Left lung (tissue), 10 donors: ENCODE data around the gene TUBGCP3. TPM values are rescaled to one million over a fixed set of nuclear protein-coding genes. Genes with fewer than 3 reads are reported as not detected.

Source experiments
- ATAC-seq: fragments of 200-7000 bp; cut with Tn5 transposase; one replicate; pipeline ENCODE4 v1.9.1; 2020; ENCODE audit warnings: moderate library complexity
- DNase-seq, 4 donors: peaks; one replicate each; pipeline ENCODE4 v3.0.0-alpha.2; 2013 to 2020
- H3K27ac ChIP-seq, 2 donors: fragments of 200-600 bp; sonication (generic) in 1 of 2; one replicate each; pipeline versions ENCODE4 v1.5.0 to v1.8.0; 2020 to 2021
- H3K27me3 ChIP-seq, 2 donors: fragments of 200-600 bp; sonication (generic) in 1 of 2; one replicate each; pipeline versions ENCODE4 v1.5.0 to v1.8.0; 2020 to 2021
- H3K36me3 ChIP-seq, 2 donors: fragments of 200-600 bp; sonication (generic) in 1 of 2; one replicate each; pipeline versions ENCODE4 v1.5.0 to v1.8.0; 2020 to 2021
- H3K4me1 ChIP-seq, 2 donors: fragments of 200-600 bp; one replicate each; pipeline ENCODE4 v1.8.0; 2021
- H3K4me3 ChIP-seq, 2 donors: fragments of 200-600 bp; sonication (generic) in 1 of 2; one replicate each; pipeline versions ENCODE4 v1.5.0 to v1.8.0; 2020 to 2021; ENCODE audit warnings: mild to moderate bottlenecking in 1 of 2
- H3K9me3 ChIP-seq, 2 donors: fragments of 200-600 bp; sonication (generic) in 1 of 2; one replicate each; pipeline versions ENCODE4 v1.5.0 to v1.8.0; 2020 to 2021
- intact Hi-C, 2 donors: fragments of 100-400 bp; cut with DNase I; formaldehyde crosslinking; loops; one replicate each; pipeline versions ENCODE4 v1.11.2 to v1.14.2; 2022
- polyA plus RNA-seq, 6 donors: library from polyadenylated mRNA; unstranded; fragments of 120-200 nt; gene quantifications; one replicate each; pipeline ENCODE4 v1.2.1, GENCODE V29; 2013; ENCODE audit not compliant: insufficient read length in 6 of 6
- total RNA-seq, 2 donors: library from RNA; stranded (reverse); fragmentation: NEBNext Ultra II Directional; extraction: Animal tissue kit (Norgen Biotek cat#: 25700); gene quantifications; one replicate each; pipeline ENCODE4 v1.2.1, GENCODE V29; 2021
- TF ChIP-seq, protein P1 (sequence below), 2 donors: fragments of 200-600 bp; sonication (generic) in 1 of 2; IDR thresholded peaks; one replicate each; pipeline versions ENCODE4 v1.5.0 to v1.8.0; 2021; ENCODE audit warnings: antibody characterized with exemption in 2 of 2
- donor health status: DM: no; HTN: yes; CAD: no.
- donor health status: DM: no; HTN: no; CAD: no.

TUBGCP3 gene
- total and polyA plus RNA-seq, 8 donors: 26.8 to 42.7 (median 32.7) TPM

GRCh38 chr13:112583592-112584277 lies 4.2 kb downstream of the TUBGCP3 start:
- H3K27ac ChIP-seq: peak overlapping the region; percentile 55 to 90
- H3K36me3 ChIP-seq: no peaks in the 10 kb centered on the region
- H3K4me3 ChIP-seq: no peak overlapping the region
- no peaks in the 10 kb centered on the region for H3K9me3 ChIP-seq
- ATAC-seq (peak; percentile 10), DNase-seq (peak in 1 of 4 donors; percentile 74)
- H3K4me1 ChIP-seq: peaks cover 3 to 72% of the 10 kb centered on the region in 2 donors
- TF ChIP-seq, protein P1, sequence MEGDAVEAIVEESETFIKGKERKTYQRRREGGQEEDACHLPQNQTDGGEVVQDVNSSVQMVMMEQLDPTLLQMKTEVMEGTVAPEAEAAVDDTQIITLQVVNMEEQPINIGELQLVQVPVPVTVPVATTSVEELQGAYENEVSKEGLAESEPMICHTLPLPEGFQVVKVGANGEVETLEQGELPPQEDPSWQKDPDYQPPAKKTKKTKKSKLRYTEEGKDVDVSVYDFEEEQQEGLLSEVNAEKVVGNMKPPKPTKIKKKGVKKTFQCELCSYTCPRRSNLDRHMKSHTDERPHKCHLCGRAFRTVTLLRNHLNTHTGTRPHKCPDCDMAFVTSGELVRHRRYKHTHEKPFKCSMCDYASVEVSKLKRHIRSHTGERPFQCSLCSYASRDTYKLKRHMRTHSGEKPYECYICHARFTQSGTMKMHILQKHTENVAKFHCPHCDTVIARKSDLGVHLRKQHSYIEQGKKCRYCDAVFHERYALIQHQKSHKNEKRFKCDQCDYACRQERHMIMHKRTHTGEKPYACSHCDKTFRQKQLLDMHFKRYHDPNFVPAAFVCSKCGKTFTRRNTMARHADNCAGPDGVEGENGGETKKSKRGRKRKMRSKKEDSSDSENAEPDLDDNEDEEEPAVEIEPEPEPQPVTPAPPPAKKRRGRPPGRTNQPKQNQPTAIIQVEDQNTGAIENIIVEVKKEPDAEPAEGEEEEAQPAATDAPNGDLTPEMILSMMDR (IDR thresholded peaks at IDR 0.05): no peak
- H3K27me3 ChIP-seq: no peaks in the 10 kb centered on the region
- intact Hi-C loops: no loop called here

DNA sequence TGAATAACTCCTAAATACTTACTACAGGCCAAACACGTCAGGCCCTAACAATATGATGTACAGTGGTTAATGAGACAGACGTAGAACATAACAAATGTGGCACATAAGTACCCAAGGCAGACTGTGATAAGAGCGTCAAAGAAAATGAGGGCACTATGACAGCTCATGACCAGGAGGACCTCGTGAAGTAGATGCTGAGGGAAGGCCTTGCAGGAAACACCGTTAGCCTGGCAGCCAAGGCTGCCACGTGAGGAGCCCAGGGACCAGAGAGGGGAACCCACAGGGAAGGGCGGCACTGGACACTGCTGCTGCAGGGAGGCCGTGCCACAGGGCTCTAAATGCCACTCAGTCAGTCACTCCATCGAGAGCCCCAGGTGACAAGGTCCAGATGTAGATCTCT lies 5.7 kb downstream of the TUBGCP3 start:
- Histone ChIP-seq H3K27me3 (no peaks in the 10 kb centered on the region), H3K4me1 (peaks cover 0 to 66% of the 10 kb centered on the region in 2 donors), H3K36me3 (no peaks in the 10 kb centered on the region), H3K9me3 (no peaks in the 10 kb centered on the region), H3K4me3 (no peak overlapping the region), H3K27ac (peak overlapping the region in 1 of 2 donors; percentile 90)
- ATAC-seq (peak; percentile 8), DNase-seq (peak in 1 of 4 donors; percentile 52)
- intact Hi-C loops: no loop called here
- TF ChIP-seq, protein P1 (IDR thresholded peaks at IDR 0.05): no peak

- ATAC-seq (no peak), DNase-seq (no peak)
- Histone ChIP-seq H3K36me3 (no peaks in the 10 kb centered on the region), H3K27ac (no peak overlapping the region), H3K27me3 (no peaks in the 10 kb centered on the region), H3K4me3 (no peak overlapping the region), H3K9me3 (no peaks in the 10 kb centered on the region), H3K4me1 (peaks cover 0 to 60% of the 10 kb centered on the region in 2 donors)
- TF ChIP-seq, protein P1 (IDR thresholded peaks at IDR 0.05): no peak
- intact Hi-C loops: no loop called here
Measured at GRCh38 chr13:112580912-112581311, 7.0 kb downstream of the TUBGCP3 start.

GRCh38 chr13:112580211-112580610 lies 7.7 kb downstream of the TUBGCP3 start:
- H3K27ac ChIP-seq: no peak overlapping the region
- ATAC-seq (no peak), DNase-seq (no peak)
- peaks cover 1 to 60% of the 10 kb centered on the region in 2 donors for H3K4me1 ChIP-seq
- H3K4me3 ChIP-seq: no peak overlapping the region
- TF ChIP-seq, protein P1 (IDR thresholded peaks at IDR 0.05): no peak
- no peaks in the 10 kb centered on the region for H3K27me3 ChIP-seq
- H3K9me3 ChIP-seq: no peaks in the 10 kb centered on the region
- no peaks in the 10 kb centered on the region for H3K36me3 ChIP-seq
- intact Hi-C loops: no loop called here

GRCh38 chr13:112579310-112579843 lies 8.6 kb downstream of the TUBGCP3 start:
- ATAC-seq (no peak), DNase-seq (no peak)
- H3K4me3 ChIP-seq: no peak overlapping the region
- intact Hi-C loops: no loop called here
- H3K9me3 ChIP-seq: no peaks in the 10 kb centered on the region
- peaks cover 7 to 60% of the 10 kb centered on the region in 2 donors for H3K4me1 ChIP-seq
- no peaks in the 10 kb centered on the region for H3K27me3 ChIP-seq
- H3K27ac ChIP-seq: no peak overlapping the region
- TF ChIP-seq, protein P1 (IDR thresholded peaks at IDR 0.05): no peak
- no peaks in the 10 kb centered on the region for H3K36me3 ChIP-seq
